ENCODE results near the gene MERTK. TPM values are rescaled to one million over a fixed set of nuclear protein-coding genes. Genes with fewer than 3 reads are reported as not detected.
"Not testable (repeated sequence)": the region's sequence is repeated elsewhere in the genome, so short reads cannot be mapped to it uniquely, and the experiment has no call there.

Gene MERTK
- total RNA-seq, 1 experiment from 2014 or later: 8.7 TPM

- DNase-seq: no peak
- H3K4me3 ChIP-seq (ENCODE audit: insufficient read depth, low read depth, low read length): no peak overlapping the region
- H3K36me3 ChIP-seq (replicated peaks; ENCODE audit: control insufficient read depth, insufficient read depth, low read length): no peaks in the 10 kb centered on the region
- H3K27me3 ChIP-seq (ENCODE audit: control insufficient read depth, insufficient read depth, low read length): no peaks in the 10 kb centered on the region
Observed at GRCh38 chr2:112032224-112032586, 133.8 kb downstream of the MERTK start.

GRCh38 chr2:112032689-112033465, 134.5 kb downstream of the MERTK start:
- H3K36me3 ChIP-seq (replicated peaks; ENCODE audit: control insufficient read depth, insufficient read depth, low read length): no peaks in the 10 kb centered on the region
- H3K27me3 ChIP-seq (ENCODE audit: control insufficient read depth, insufficient read depth, low read length): no peaks in the 10 kb centered on the region
- DNase-seq: no peak
- H3K4me3 ChIP-seq (ENCODE audit: insufficient read depth, low read depth, low read length): no peak overlapping the region

- no peaks in the 10 kb centered on the region for H3K27me3 ChIP-seq (ENCODE audit: control insufficient read depth, insufficient read depth, low read length)
- DNase-seq: no peak
- H3K36me3 ChIP-seq (replicated peaks; ENCODE audit: control insufficient read depth, insufficient read depth, low read length): no peaks in the 10 kb centered on the region
- H3K4me3 ChIP-seq (ENCODE audit: insufficient read depth, low read depth, low read length): no peak overlapping the region
Observed at GRCh38 chr2:112033600-112033999, 135.2 kb downstream of the MERTK start.

- Histone ChIP-seq H3K36me3 (replicated peaks; ENCODE audit: control insufficient read depth, insufficient read depth, low read length) (no peaks in the 10 kb centered on the region), H3K4me3 (ENCODE audit: insufficient read depth, low read depth, low read length) (no peak overlapping the region), H3K27me3 (ENCODE audit: control insufficient read depth, insufficient read depth, low read length) (no peaks in the 10 kb centered on the region)
- no peak for DNase-seq
Observed at GRCh38 chr2:112034924-112035323, 136.5 kb downstream of the MERTK start.

GRCh38 chr2:112035786-112036185, 137.4 kb downstream of the MERTK start:
- no peak for DNase-seq
- no peaks in the 10 kb centered on the region for H3K27me3 ChIP-seq (ENCODE audit: control insufficient read depth, insufficient read depth, low read length)
- no peaks in the 10 kb centered on the region for H3K36me3 ChIP-seq (replicated peaks; ENCODE audit: control insufficient read depth, insufficient read depth, low read length)
- H3K4me3 ChIP-seq (ENCODE audit: insufficient read depth, low read depth, low read length): no peak overlapping the region

GRCh38 chr2:112039556-112039955, 141.1 kb downstream of the MERTK start:
- H3K27me3 ChIP-seq (ENCODE audit: control insufficient read depth, insufficient read depth, low read length); H3K36me3 ChIP-seq (replicated peaks; ENCODE audit: control insufficient read depth, insufficient read depth, low read length); DNase-seq; H3K4me3 ChIP-seq (ENCODE audit: insufficient read depth, low read depth, low read length): not testable (repeated sequence)

GRCh38 chr2:112040066-112040465, 141.7 kb downstream of the MERTK start:
- not testable (repeated sequence) for H3K36me3 ChIP-seq (replicated peaks; ENCODE audit: control insufficient read depth, insufficient read depth, low read length); H3K4me3 ChIP-seq (ENCODE audit: insufficient read depth, low read depth, low read length); DNase-seq; H3K27me3 ChIP-seq (ENCODE audit: control insufficient read depth, insufficient read depth, low read length)

GRCh38 chr2:112041460-112041859, 143.1 kb downstream of the MERTK start:
- DNase-seq; H3K4me3 ChIP-seq (ENCODE audit: insufficient read depth, low read depth, low read length); H3K27me3 ChIP-seq (ENCODE audit: control insufficient read depth, insufficient read depth, low read length); H3K36me3 ChIP-seq (replicated peaks; ENCODE audit: control insufficient read depth, insufficient read depth, low read length): not testable (repeated sequence)

- H3K4me3 ChIP-seq (ENCODE audit: insufficient read depth, low read depth, low read length): no peak overlapping the region
- no peaks in the 10 kb centered on the region for H3K27me3 ChIP-seq (ENCODE audit: control insufficient read depth, insufficient read depth, low read length)
- no peak for DNase-seq
- no peaks in the 10 kb centered on the region for H3K36me3 ChIP-seq (replicated peaks; ENCODE audit: control insufficient read depth, insufficient read depth, low read length)
Observed at GRCh38 chr2:112045446-112046014, 147.1 kb downstream of the MERTK start.

- H3K36me3 ChIP-seq (replicated peaks; ENCODE audit: control insufficient read depth, insufficient read depth, low read length): no peaks in the 10 kb centered on the region
- no peaks in the 10 kb centered on the region for H3K27me3 ChIP-seq (ENCODE audit: control insufficient read depth, insufficient read depth, low read length)
- no peak for DNase-seq
- H3K4me3 ChIP-seq (ENCODE audit: insufficient read depth, low read depth, low read length): no peak overlapping the region
Observed at GRCh38 chr2:112046231-112046630, 147.8 kb downstream of the MERTK start.

- no peak for DNase-seq
- Histone ChIP-seq H3K4me3 (ENCODE audit: insufficient read depth, low read depth, low read length) (no peak overlapping the region), H3K27me3 (ENCODE audit: control insufficient read depth, insufficient read depth, low read length) (no peaks in the 10 kb centered on the region), H3K36me3 (replicated peaks; ENCODE audit: control insufficient read depth, insufficient read depth, low read length) (no peaks in the 10 kb centered on the region)
Observed at GRCh38 chr2:112047537-112048235, 149.3 kb downstream of the MERTK start.

- Histone ChIP-seq H3K36me3 (replicated peaks; ENCODE audit: control insufficient read depth, insufficient read depth, low read length) (no peaks in the 10 kb centered on the region), H3K4me3 (ENCODE audit: insufficient read depth, low read depth, low read length) (no peak overlapping the region), H3K27me3 (ENCODE audit: control insufficient read depth, insufficient read depth, low read length) (no peaks in the 10 kb centered on the region)
- no peak for DNase-seq
Observed at GRCh38 chr2:112048236-112048592, 149.8 kb downstream of the MERTK start.

GRCh38 chr2:112048887-112049286, 150.5 kb downstream of the MERTK start:
- Histone ChIP-seq H3K27me3 (ENCODE audit: control insufficient read depth, insufficient read depth, low read length) (no peaks in the 10 kb centered on the region), H3K36me3 (replicated peaks; ENCODE audit: control insufficient read depth, insufficient read depth, low read length) (no peaks in the 10 kb centered on the region), H3K4me3 (ENCODE audit: insufficient read depth, low read depth, low read length) (no peak overlapping the region)
- peak; percentile 39 for DNase-seq

GRCh38 chr2:112050316-112050715, 151.9 kb downstream of the MERTK start:
- Histone ChIP-seq H3K36me3 (replicated peaks; ENCODE audit: control insufficient read depth, insufficient read depth, low read length) (no peaks in the 10 kb centered on the region), H3K27me3 (ENCODE audit: control insufficient read depth, insufficient read depth, low read length) (no peaks in the 10 kb centered on the region), H3K4me3 (ENCODE audit: insufficient read depth, low read depth, low read length) (no peak overlapping the region)
- DNase-seq: no peak
